Right atrium auricular region (tissue), 2 donors: ENCODE results near the gene NT5DC4. TPM values are rescaled to one million over a fixed set of nuclear protein-coding genes. Genes with fewer than 3 reads are reported as not detected.

Source experiments
- DNase-seq: peaks from one replicate; pipeline ENCODE4 v3.0.0-alpha.2; 2019; ENCODE audit warnings: low spot score
- H3K27ac ChIP-seq, 2 donors: fragments of 200-600 bp; sonication (generic); 1 replicate in 1 of 2; 2 replicates in 1 of 2; pipeline ENCODE4 v1.5.1; 2016 to 2019
- H3K27me3 ChIP-seq, 2 donors: fragments of 200-600 bp; sonication (generic); one replicate each; pipeline versions ENCODE4 v1.5.1 to v1.6.0; 2017 to 2019
- H3K36me3 ChIP-seq: fragments of 200-600 bp; sonication (generic); one replicate; pipeline ENCODE4 v1.5.1; 2016
- H3K4me1 ChIP-seq, 2 donors: fragments of 200-600 bp; sonication (generic); one replicate each; pipeline versions ENCODE4 v1.5.1 to v1.6.0; 2017 to 2019
- H3K4me3 ChIP-seq, 2 donors: fragments of 200-600 bp; sonication (generic); 1 replicate in 1 of 2; 2 replicates in 1 of 2; pipeline ENCODE4 v1.5.1; 2017 to 2019; ENCODE audit warnings: mild to moderate bottlenecking in 1 of 2, moderate library complexity in 1 of 2
- H3K9me3 ChIP-seq, 2 donors: fragments of 200-600 bp; sonication (generic); one replicate each; pipeline ENCODE4 v1.5.1; 2019
- total RNA-seq, 2 donors: library from RNA; depleted of rRNA; stranded (reverse); fragments of >200 nt; gene quantifications; one replicate each; pipeline ENCODE4 v1.1.0, GENCODE V29; 2016
- TF ChIP-seq, protein P1 (sequence below), 2 donors: fragments of 200-600 bp; sonication (generic); IDR thresholded peaks; one replicate each; pipeline ENCODE4 v1.5.1; 2019; ENCODE audit warnings: antibody characterized with exemption in 2 of 2

Gene NT5DC4
- total RNA-seq, 2 donors from 2014 or later: not detected

DNA sequence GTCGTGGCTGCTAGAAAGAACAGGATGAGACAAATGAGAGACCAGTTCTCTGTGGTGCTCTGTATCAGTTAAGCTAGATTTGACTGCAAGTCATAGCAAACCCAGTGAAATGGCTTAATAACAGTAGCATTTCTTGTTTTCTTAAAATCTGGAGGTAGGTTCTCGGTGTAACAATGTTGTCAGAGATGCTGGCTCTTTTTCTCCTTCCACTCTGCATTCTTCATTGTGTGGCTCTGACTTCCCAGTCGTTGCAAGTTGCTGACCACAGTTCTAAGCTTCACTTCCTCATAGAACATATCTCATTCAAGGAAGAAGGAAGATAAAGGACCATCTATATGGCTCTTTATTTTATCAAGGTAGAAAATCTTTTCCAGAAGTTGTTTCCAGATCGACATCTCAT is 51.5 kb downstream of the NT5DC4 start:
- Histone ChIP-seq H3K27me3 (no peaks in the 10 kb centered on the region), H3K4me1 (no peaks in the 10 kb centered on the region), H3K9me3 (no peaks in the 10 kb centered on the region), H3K36me3 (no peaks in the 10 kb centered on the region), H3K27ac (no peak overlapping the region), H3K4me3 (no peak overlapping the region)
- TF ChIP-seq, protein P1, sequence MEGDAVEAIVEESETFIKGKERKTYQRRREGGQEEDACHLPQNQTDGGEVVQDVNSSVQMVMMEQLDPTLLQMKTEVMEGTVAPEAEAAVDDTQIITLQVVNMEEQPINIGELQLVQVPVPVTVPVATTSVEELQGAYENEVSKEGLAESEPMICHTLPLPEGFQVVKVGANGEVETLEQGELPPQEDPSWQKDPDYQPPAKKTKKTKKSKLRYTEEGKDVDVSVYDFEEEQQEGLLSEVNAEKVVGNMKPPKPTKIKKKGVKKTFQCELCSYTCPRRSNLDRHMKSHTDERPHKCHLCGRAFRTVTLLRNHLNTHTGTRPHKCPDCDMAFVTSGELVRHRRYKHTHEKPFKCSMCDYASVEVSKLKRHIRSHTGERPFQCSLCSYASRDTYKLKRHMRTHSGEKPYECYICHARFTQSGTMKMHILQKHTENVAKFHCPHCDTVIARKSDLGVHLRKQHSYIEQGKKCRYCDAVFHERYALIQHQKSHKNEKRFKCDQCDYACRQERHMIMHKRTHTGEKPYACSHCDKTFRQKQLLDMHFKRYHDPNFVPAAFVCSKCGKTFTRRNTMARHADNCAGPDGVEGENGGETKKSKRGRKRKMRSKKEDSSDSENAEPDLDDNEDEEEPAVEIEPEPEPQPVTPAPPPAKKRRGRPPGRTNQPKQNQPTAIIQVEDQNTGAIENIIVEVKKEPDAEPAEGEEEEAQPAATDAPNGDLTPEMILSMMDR (IDR thresholded peaks at IDR 0.05): no peak
- DNase-seq: no peak

DNA sequence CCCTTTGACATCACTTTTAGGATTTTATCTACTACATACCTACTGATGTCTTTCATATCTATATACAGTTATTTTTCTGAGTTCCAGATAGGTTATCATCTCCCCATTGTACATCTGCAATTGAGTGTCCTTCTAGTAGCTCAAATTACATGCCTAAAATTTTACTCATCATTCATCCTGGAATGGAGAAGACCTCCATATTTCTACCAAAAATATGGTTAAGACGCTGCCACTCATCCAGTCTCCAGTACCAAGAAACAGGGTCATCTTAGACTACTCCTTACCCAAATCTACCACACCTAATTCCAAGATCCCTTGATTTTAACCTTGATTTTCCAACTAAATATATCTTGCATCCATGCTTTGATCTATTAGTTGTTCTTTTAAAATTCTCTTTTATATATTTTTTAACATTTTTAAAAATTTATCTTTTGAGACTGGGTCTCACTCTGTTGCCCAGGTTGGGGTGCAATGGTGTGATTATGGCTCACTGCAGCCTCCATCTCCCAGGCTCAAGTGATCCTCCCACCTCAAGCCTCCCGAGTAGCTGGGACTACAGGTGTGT is 52.2 kb downstream of the NT5DC4 start:
- Histone ChIP-seq H3K4me3 (no peak overlapping the region), H3K4me1 (no peaks in the 10 kb centered on the region), H3K27me3 (no peaks in the 10 kb centered on the region), H3K36me3 (no peaks in the 10 kb centered on the region), H3K9me3 (no peaks in the 10 kb centered on the region), H3K27ac (no peak overlapping the region)
- TF ChIP-seq, protein P1 (IDR thresholded peaks at IDR 0.05): no peak
- no peak for DNase-seq

DNA sequence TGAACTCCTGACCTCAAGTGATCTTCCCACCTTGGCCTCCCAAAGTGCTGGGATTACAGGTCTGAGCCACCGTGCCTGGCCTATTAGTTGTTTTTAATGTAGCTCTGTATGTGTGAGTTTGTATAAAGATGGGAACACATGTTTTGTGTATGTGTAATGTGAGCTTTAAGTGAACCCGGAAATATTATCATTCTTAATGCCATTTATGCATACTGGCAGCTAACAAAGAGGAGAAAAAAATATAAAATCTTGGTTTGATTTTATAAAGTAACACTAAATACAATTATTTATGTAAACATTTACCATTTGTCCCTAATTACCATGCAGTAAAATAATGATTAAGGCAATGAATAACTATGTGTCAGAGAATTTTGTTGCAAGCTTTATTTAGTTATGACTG is 52.7 kb downstream of the NT5DC4 start:
- no peaks in the 10 kb centered on the region for H3K36me3 ChIP-seq
- no peak for DNase-seq
- no peaks in the 10 kb centered on the region for H3K4me1 ChIP-seq
- no peaks in the 10 kb centered on the region for H3K27me3 ChIP-seq
- no peak overlapping the region for H3K4me3 ChIP-seq
- H3K27ac ChIP-seq: no peak overlapping the region
- TF ChIP-seq, protein P1 (IDR thresholded peaks at IDR 0.05): no peak
- H3K9me3 ChIP-seq: no peaks in the 10 kb centered on the region

DNA sequence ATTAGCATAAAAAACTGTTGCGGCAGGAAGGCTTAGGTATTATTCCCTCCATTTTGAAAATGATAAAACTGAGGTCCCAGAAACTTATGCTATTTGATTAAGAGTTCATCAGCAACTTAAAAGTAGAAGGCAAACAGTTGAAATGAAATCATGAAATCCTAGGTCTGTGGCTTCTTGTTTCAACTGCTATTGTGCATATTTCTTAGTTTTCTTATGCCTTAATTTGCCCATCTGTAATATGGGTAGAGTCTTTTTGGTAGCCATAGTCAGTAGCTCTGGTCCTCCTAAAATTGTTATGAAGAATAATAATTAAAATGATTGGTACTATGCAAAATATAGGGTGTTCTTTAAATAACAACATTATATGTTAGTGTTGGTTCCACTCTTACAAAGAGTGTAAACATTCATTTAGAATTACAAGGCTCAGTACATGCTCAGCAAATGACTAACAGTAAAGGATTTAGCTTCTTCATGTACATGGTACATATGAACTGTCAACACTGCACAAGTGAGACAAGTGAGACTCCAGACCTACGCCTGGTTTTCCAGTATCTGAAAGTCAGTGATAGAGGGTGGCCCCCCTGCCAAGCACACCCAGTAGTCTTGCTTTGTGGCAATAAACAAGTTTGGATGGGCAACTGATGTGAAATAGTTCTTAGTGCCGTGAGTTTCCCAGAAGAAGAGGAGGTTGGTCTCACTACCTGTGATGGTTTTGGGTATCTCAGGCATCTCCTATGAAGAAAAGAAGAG is 53.9 kb downstream of the NT5DC4 start:
- Histone ChIP-seq H3K27ac (no peak overlapping the region), H3K4me1 (no peaks in the 10 kb centered on the region), H3K36me3 (no peaks in the 10 kb centered on the region), H3K27me3 (no peaks in the 10 kb centered on the region), H3K4me3 (no peak overlapping the region), H3K9me3 (no peaks in the 10 kb centered on the region)
- TF ChIP-seq, protein P1 (IDR thresholded peaks at IDR 0.05): no peak
- no peak for DNase-seq

DNA sequence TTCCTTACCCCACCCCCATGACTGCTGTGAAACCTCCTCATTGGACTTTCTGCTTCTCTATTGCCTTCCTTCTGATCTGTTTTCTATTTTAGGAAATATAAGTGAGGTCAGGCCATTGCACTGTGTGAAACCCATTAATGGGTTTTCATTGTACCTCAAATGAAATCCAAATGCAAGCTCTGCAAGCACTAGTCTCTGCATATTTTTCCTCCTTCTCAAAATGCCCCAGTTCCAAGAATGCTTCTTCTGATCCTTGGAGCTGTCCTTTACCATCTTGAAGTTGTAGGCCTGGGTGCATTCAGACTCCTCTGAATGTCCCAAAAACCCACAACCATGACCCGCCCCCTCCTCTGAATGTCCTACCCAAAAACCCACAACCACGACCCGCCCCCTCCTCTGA is 55.3 kb downstream of the NT5DC4 start:
- Histone ChIP-seq H3K36me3 (no peaks in the 10 kb centered on the region), H3K4me1 (no peaks in the 10 kb centered on the region), H3K27me3 (no peaks in the 10 kb centered on the region), H3K4me3 (no peak overlapping the region), H3K9me3 (no peaks in the 10 kb centered on the region), H3K27ac (no peak overlapping the region)
- no peak for DNase-seq
- TF ChIP-seq, protein P1 (IDR thresholded peaks at IDR 0.05): no peak
